Adrenal gland (tissue), 12 donors: ENCODE measurements around the gene ANKMY1. TPM values are rescaled to one million over a fixed set of nuclear protein-coding genes. Genes with fewer than 3 reads are reported as not detected.

Experiments
- DNase-seq, 7 donors: peaks; one replicate each; pipeline ENCODE4 v3.0.0-alpha.2; 2019 to 2020
- H3K27ac ChIP-seq, 5 donors: fragments of 200-600 bp; sonication (generic) in 4 of 5; 1 replicate in 3 of 5; 2 replicates in 2 of 5; pipeline versions ENCODE4 v1.5.1 to v1.8.0; 2016 to 2020; ENCODE audit warnings: mild to moderate bottlenecking in 1 of 5
- H3K27me3 ChIP-seq: fragments of 200-600 bp; 2 replicates; pipeline ENCODE4 v1.8.0; 2021
- H3K36me3 ChIP-seq, 2 donors: fragments of 200-600 bp; replicated peaks in 1 of 2; 1 replicate in 1 of 2; 2 replicates in 1 of 2; pipeline versions ENCODE4 v1.5.1 to v1.8.0; 2018 to 2022
- H3K4me1 ChIP-seq, 2 donors: fragments of 200-600 bp; replicated peaks in 1 of 2; 1 replicate in 1 of 2; 2 replicates in 1 of 2; pipeline versions ENCODE4 v1.5.1 to v1.8.0; 2018 to 2021
- H3K4me3 ChIP-seq, 4 donors: fragments of 200-600 bp; sonication (generic) in 3 of 4; one replicate each; pipeline ENCODE4 v1.5.1; 2016 to 2018
- H3K9me3 ChIP-seq, 3 donors: fragments of 200-600 bp; sonication (generic) in 1 of 3; replicated peaks in 1 of 3; 1 replicate in 2 of 3; 2 replicates in 1 of 3; pipeline versions ENCODE4 v1.5.1 to v1.8.0; 2016 to 2021
- CTCF ChIP-seq, 6 experiments: fragments of 450-650 bp in 4 of 6; fragments of 200-600 bp in 2 of 6; sonication (generic) in 1 of 6; IDR thresholded peaks; 1 replicate in 5 of 6; 2 replicates in 1 of 6; pipeline versions ENCODE4 v1.5.1 to v1.8.0; 2016 to 2021; ENCODE audit warnings: antibody characterized with exemption in 6 of 6, mild to moderate bottlenecking in 2 of 6, moderate library complexity in 1 of 6
- POLR2A ChIP-seq, 2 donors: fragments of 450-650 bp; IDR thresholded peaks; one replicate each; pipeline ENCODE4 v1.6.1; 2017; ENCODE audit warnings: antibody characterized with exemption in 2 of 2, mild to moderate bottlenecking in 2 of 2, moderate library complexity in 1 of 2
- WGBS, 4 donors: extraction: QIAGEN DNeasy Blood & Tissue Kit in 2 of 4; methylation state at CpG; one replicate each; pipeline versions ENCODE4 v1.1.5 to v1.1.7; 2013 to 2017; 5-methylcytosine and 5-hydroxymethylcytosine counted together
- intact Hi-C, 2 donors: fragments of 100-400 bp; cut with DNase I; formaldehyde crosslinking; loops; one replicate each; pipeline versions ENCODE4 v1.14.1 to v1.15.0; 2022 to 2023
- polyA plus RNA-seq, 3 donors: library from polyadenylated mRNA; stranded (reverse); fragments of 200-250 nt in 2 of 3; fragments of 350-450 nt in 1 of 3; fragmentation: Illumina TruSeq in 1 of 3; extraction: RNeasy Lipid Tissue Mini Kit (QIAGEN cat#74804) in 1 of 3; gene quantifications; one replicate each; pipeline ENCODE4 v1.2.3, GENCODE V29; 2013 to 2014
- total RNA-seq, 9 donors: library from RNA; depleted of rRNA in 4 of 9; stranded (reverse); fragments of >200 nt in 4 of 9; fragments of 120-200 nt in 1 of 9; fragmentation: NEBNext Ultra II Directional in 1 of 9; extraction: Animal tissue kit (Norgen Biotek cat#: 25700) in 1 of 9; gene quantifications; one replicate each; pipeline versions ENCODE4 v1.1.0 to v1.2.4, GENCODE V29; 2013 to 2023
- donor health status: healthy with polysubstance abuse.
- donor health status: Bipolar disorder and iron deficiency.
- donor health status: DM: yes; HTN: yes; CAD: no.
- donor health status: DM: no; HTN: no; CAD: no.
- donor health status: DM: no; HTN: no; CAD: no.
- donor health status: DM: yes; HTN: yes; CAD: no.

ANKMY1 gene
- total and polyA plus RNA-seq, 12 donors, result 7.2 to 31.7 (median 12.0) TPM

- Histone ChIP-seq H3K4me1 (peaks cover 36 to 39% of the 10 kb centered on the region in 2 donors), H3K27me3 (no peaks in the 10 kb centered on the region), H3K27ac (peak overlapping the region; percentile 30 to 96 (median 89)), H3K4me3 (no peak overlapping the region), H3K9me3 (no peaks in the 10 kb centered on the region), H3K36me3 (peaks cover 0 to 32% of the 10 kb centered on the region in 2 donors)
- DNase-seq, result peak; percentile 64 to 93 (median 92)
- intact Hi-C loops, result no loop called here
- 36 to 48% (median 39%) methylated on average over 26 to 27 of the region's 27 CpGs for WGBS, 4 donors
- TF ChIP-seq POLR2A (IDR thresholded peaks at IDR 0.05) (peak in 1 of 2 donors; percentile 69), CTCF (IDR thresholded peaks at IDR 0.05) (peak in 5 of 6 experiments; percentile 36 to 42 (median 36))
Measured at GRCh38 chr2:240579771-240580614, 22.2 kb upstream of the ANKMY1 start.

DNA sequence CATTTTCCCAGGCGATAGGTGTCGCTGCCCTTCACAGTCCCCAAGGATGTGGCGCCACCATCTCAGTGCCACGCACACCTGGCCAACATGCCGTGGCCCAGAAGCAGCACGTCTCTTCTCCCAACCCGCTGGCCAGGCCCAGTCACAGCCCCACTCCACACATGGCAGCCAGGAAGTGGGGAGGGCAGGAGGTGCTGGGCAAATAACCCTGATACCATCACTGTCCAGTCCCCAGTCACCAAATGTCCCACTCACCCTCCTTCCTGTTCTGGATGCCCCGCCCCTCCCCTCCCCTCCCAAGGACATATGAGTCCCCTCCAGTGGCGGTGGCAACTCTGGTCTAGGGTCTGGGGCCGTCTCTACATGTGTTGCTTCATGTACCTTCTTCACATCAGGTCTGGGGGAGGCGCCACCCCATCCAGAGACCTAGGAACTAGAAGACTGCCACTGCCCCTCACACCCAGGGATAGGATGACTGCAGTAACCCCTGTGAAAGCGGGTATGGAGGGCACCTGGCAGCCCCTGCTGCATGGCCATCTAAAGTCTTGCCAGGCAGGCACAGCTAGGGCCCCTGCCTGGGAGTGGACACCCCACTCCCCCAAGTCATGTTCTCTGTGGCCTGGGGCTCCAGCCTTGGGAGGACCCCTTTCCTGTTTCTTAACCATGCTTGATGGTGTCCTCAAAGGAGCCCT lies 21.4 kb upstream of the ANKMY1 start:
- 81 to 91% (median 83%) methylated on average over 10 to 12 of the region's 12 CpGs for WGBS, 4 donors
- Histone ChIP-seq H3K27me3 (no peaks in the 10 kb centered on the region), H3K4me3 (no peak overlapping the region), H3K9me3 (no peaks in the 10 kb centered on the region), H3K4me1 (peaks cover 29 to 31% of the 10 kb centered on the region in 2 donors), H3K27ac (peak overlapping the region in 4 of 5 donors; percentile 86 to 96 (median 89)), H3K36me3 (peaks cover 0 to 39% of the 10 kb centered on the region in 2 donors)
- TF ChIP-seq POLR2A (IDR thresholded peaks at IDR 0.05), result no peak
- no peak for TF ChIP-seq CTCF (IDR thresholded peaks at IDR 0.05)
- DNase-seq, result peak in 1 of 7 donors; percentile 39
- intact Hi-C loops, result no loop called here

DNA sequence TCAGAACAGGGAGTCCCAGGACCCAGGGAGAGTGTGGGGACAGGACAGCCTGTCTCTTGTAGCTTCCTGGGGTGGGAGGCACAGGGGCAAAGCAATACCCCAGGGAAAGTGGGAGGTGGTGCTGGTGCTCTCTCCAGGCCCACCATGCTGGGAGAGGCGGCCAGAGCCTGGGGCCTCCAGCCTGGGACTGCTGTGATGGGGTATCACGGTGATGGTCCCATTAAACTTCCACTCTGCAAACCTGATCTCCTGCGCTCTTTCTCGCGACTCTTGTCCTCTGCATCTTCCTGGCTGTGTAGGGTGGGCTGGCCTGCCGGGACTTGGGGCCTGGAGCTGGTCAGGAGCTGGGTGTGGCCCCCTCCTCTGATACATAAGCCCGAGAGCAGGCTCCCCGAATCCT lies 20.7 kb upstream of the ANKMY1 start:
- H3K36me3 ChIP-seq, result peaks cover 0 to 40% of the 10 kb centered on the region in 2 donors
- intact Hi-C loops, result no loop called here
- H3K4me1 ChIP-seq, result peaks cover 28 to 29% of the 10 kb centered on the region in 2 donors
- H3K4me3 ChIP-seq, result no peak overlapping the region
- peak overlapping the region in 3 of 5 donors; percentile 86 to 96 (median 89) for H3K27ac ChIP-seq
- no peaks in the 10 kb centered on the region for H3K9me3 ChIP-seq
- WGBS, 4 donors, result 94 to 99% (median 96%) methylated on average over 6 to 8 of the region's 8 CpGs
- TF ChIP-seq CTCF (IDR thresholded peaks at IDR 0.05) (no peak), POLR2A (IDR thresholded peaks at IDR 0.05) (no peak)
- no peaks in the 10 kb centered on the region for H3K27me3 ChIP-seq
- no peak for DNase-seq

GRCh38 chr2:240578110-240578450 lies 20.3 kb upstream of the ANKMY1 start:
- H3K4me3 ChIP-seq, result no peak overlapping the region
- peaks cover 28 to 29% of the 10 kb centered on the region in 2 donors for H3K4me1 ChIP-seq
- H3K27ac ChIP-seq, result peak overlapping the region in 3 of 5 donors; percentile 86 to 96 (median 89)
- 71 to 88% (median 77%) methylated on average over 1 to 9 of the region's 9 CpGs for WGBS, 4 donors
- DNase-seq, result no peak
- no peaks in the 10 kb centered on the region for H3K27me3 ChIP-seq
- peaks cover 0 to 40% of the 10 kb centered on the region in 2 donors for H3K36me3 ChIP-seq
- TF ChIP-seq CTCF (IDR thresholded peaks at IDR 0.05), result no peak
- H3K9me3 ChIP-seq, result no peaks in the 10 kb centered on the region
- intact Hi-C loops, result no loop called here
